ENCODE results near the gene ZXDC. TPM values are rescaled to one million over a fixed set of nuclear protein-coding genes. Genes with fewer than 3 reads are reported as not detected.
A peak's percentile ranks its signal among the peaks of the same experiment; 100 is the strongest.

ZXDC gene
- total RNA-seq, 1 donor from 2014 or later, result 31.8 TPM

DNA sequence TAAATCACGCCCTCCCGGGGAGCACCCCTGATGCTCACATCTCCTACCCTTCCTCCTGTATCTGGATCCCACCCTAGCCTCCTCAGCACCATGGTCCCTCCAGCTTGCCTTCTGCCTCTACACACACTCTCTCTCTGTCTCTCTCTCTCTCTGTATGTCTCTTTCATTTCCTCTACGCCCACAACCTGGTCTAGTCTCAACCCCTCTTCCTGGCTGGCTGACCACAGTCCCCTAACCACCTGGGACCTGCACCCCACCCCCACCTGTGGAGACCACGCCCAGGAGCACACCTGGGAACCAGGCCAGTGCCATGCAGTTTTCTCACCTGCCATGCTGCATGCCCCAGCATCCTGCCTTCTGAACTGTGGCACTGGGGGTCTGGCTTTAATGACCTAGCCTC, 84.9 kb downstream of the ZXDC start:
- TF ChIP-seq, protein P1, sequence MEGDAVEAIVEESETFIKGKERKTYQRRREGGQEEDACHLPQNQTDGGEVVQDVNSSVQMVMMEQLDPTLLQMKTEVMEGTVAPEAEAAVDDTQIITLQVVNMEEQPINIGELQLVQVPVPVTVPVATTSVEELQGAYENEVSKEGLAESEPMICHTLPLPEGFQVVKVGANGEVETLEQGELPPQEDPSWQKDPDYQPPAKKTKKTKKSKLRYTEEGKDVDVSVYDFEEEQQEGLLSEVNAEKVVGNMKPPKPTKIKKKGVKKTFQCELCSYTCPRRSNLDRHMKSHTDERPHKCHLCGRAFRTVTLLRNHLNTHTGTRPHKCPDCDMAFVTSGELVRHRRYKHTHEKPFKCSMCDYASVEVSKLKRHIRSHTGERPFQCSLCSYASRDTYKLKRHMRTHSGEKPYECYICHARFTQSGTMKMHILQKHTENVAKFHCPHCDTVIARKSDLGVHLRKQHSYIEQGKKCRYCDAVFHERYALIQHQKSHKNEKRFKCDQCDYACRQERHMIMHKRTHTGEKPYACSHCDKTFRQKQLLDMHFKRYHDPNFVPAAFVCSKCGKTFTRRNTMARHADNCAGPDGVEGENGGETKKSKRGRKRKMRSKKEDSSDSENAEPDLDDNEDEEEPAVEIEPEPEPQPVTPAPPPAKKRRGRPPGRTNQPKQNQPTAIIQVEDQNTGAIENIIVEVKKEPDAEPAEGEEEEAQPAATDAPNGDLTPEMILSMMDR (IDR thresholded peaks at IDR 0.05), result no peak
- DNase-seq (ENCODE audit: extremely low spot score, unreplicated experiment), result no peak
- Mint-ChIP-seq H3K9me3 (ENCODE audit: unreplicated experiment) (no peaks in the 10 kb centered on the region), H3K4me1 (ENCODE audit: unreplicated experiment) (peaks cover 3% of the 10 kb centered on the region), H3K27ac (ENCODE audit: unreplicated experiment) (no peak overlapping the region), H3K4me3 (ENCODE audit: unreplicated experiment) (no peak overlapping the region), H3K36me3 (ENCODE audit: unreplicated experiment) (no peaks in the 10 kb centered on the region), H3K27me3 (ENCODE audit: unreplicated experiment) (peaks cover 53% of the 10 kb centered on the region)

- Mint-ChIP-seq H3K36me3 (ENCODE audit: unreplicated experiment) (no peaks in the 10 kb centered on the region), H3K27ac (ENCODE audit: unreplicated experiment) (no peak overlapping the region), H3K9me3 (ENCODE audit: unreplicated experiment) (no peaks in the 10 kb centered on the region), H3K4me1 (ENCODE audit: unreplicated experiment) (peaks cover 3% of the 10 kb centered on the region), H3K4me3 (ENCODE audit: unreplicated experiment) (no peak overlapping the region), H3K27me3 (ENCODE audit: unreplicated experiment) (peaks cover 49% of the 10 kb centered on the region)
- TF ChIP-seq, protein P1 (IDR thresholded peaks at IDR 0.05), result no peak
- DNase-seq (ENCODE audit: extremely low spot score, unreplicated experiment), result no peak
Observed at GRCh38 chr3:126390201-126390600, 85.5 kb downstream of the ZXDC start.

DNA sequence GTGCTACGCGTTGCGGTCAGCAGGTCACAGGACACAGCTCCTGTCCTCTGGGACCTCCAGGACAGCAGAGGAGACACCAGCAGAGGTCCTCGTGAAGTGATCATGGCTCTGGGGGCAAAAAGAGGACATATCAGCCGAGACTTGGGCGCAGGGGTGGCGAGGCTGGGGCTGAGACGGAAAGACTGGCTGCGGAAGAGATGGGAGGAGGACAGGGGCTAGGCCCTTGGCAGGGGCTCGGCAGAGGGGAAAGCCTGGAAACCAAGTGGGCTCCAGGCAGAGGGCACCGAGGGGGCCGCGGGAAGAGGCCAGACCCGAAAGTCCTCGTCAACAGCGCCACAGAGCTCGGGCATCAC, 85.9 kb downstream of the ZXDC start:
- Mint-ChIP-seq H3K27me3 (ENCODE audit: unreplicated experiment) (peaks cover 50% of the 10 kb centered on the region), H3K36me3 (ENCODE audit: unreplicated experiment) (no peaks in the 10 kb centered on the region), H3K4me1 (ENCODE audit: unreplicated experiment) (peaks cover 3% of the 10 kb centered on the region), H3K27ac (ENCODE audit: unreplicated experiment) (no peak overlapping the region), H3K4me3 (ENCODE audit: unreplicated experiment) (peak overlapping the region; percentile 42), H3K9me3 (ENCODE audit: unreplicated experiment) (no peaks in the 10 kb centered on the region)
- TF ChIP-seq, protein P1 (IDR thresholded peaks at IDR 0.05), result no peak
- no peak for DNase-seq (ENCODE audit: extremely low spot score, unreplicated experiment)

- Mint-ChIP-seq H3K27me3 (ENCODE audit: unreplicated experiment) (peaks cover 48% of the 10 kb centered on the region), H3K36me3 (ENCODE audit: unreplicated experiment) (no peaks in the 10 kb centered on the region), H3K9me3 (ENCODE audit: unreplicated experiment) (no peaks in the 10 kb centered on the region), H3K27ac (ENCODE audit: unreplicated experiment) (peak overlapping the region; percentile 15), H3K4me1 (ENCODE audit: unreplicated experiment) (peaks cover 3% of the 10 kb centered on the region), H3K4me3 (ENCODE audit: unreplicated experiment) (peak overlapping the region; percentile 56)
- TF ChIP-seq, protein P1 (IDR thresholded peaks at IDR 0.05), result peak; percentile 99
- peak; percentile 91 for DNase-seq (ENCODE audit: extremely low spot score, unreplicated experiment)
Observed at GRCh38 chr3:126389112-126389793, 86.4 kb downstream of the ZXDC start.

Other genes starting within 250 kb of the ZXDC start
- 5.7 and 7.2 TPM in 2 replicates for gene KLF15, start 118.5 kb downstream of the ZXDC start, total RNA-seq
- not detected in 2 replicates for gene CFAP100, start 81.0 kb downstream of the ZXDC start, total RNA-seq
- gene UROC1, start 41.9 kb upstream of the ZXDC start, total RNA-seq, result not detected in 2 replicates
- gene CHST13, start 48.3 kb upstream of the ZXDC start, total RNA-seq, result not detected in 2 replicates
- not detected in 2 replicates for gene C3orf22, start 83.0 kb upstream of the ZXDC start, total RNA-seq
- gene TXNRD3, start 179.2 kb upstream of the ZXDC start, total RNA-seq, result 16.9 and 17.6 TPM in 2 replicates
- 13.1 and 13.9 TPM in 2 replicates for gene CHCHD6, start 228.3 kb upstream of the ZXDC start, total RNA-seq

Measured in osteocyte (in vitro differentiated cells).